Neural progenitor cell (in vitro differentiated cells): ENCODE measurements around the gene CREBBP. TPM values are rescaled to one million over a fixed set of nuclear protein-coding genes. Genes with fewer than 3 reads are reported as not detected.

Experiments
- DNase-seq: peaks from one replicate; pipeline ENCODE4 v3.0.0-alpha.2; 2016; ENCODE audit warnings: low spot score
- H2AFZ ChIP-seq: fragments of 200-600 bp; sonication (generic); replicated peaks from 2 replicates; pipeline ENCODE4 v1.6.1; 2016; ENCODE audit warnings: antibody characterized with exemption
- H3F3A ChIP-seq: fragments of 200-600 bp; sonication (generic); 2 replicates; pipeline ENCODE4 v1.6.1; 2016; ENCODE audit warnings: antibody characterized with exemption, low read depth
- H3K27ac ChIP-seq: fragments of 200-600 bp; sonication (generic); 2 replicates; pipeline ENCODE4 v1.5.1; 2016; ENCODE audit warnings: mild to moderate bottlenecking
- H3K27me3 ChIP-seq: fragments of 200-600 bp; sonication (generic); 2 replicates; pipeline ENCODE4 v1.6.1; 2016; ENCODE audit warnings: mild to moderate bottlenecking, moderate library complexity
- H3K36me3 ChIP-seq: fragments of 200-600 bp; sonication (generic); 2 replicates; pipeline ENCODE4 v1.5.1; 2016
- H3K4me1 ChIP-seq: fragments of 200-600 bp; sonication (generic); 2 replicates; pipeline ENCODE4 v1.6.1; 2016; ENCODE audit warnings: mixed run types
- H3K4me2 ChIP-seq: fragments of 200-600 bp; sonication (generic); 2 replicates; pipeline ENCODE4 v1.6.1; 2016
- H3K4me3 ChIP-seq: fragments of 200-600 bp; sonication (generic); 2 replicates; pipeline ENCODE4 v1.5.1; 2016
- H3K79me2 ChIP-seq: fragments of 200-600 bp; sonication (generic); 2 replicates; pipeline ENCODE4 v1.6.1; 2016; ENCODE audit warnings: low read depth
- H3K9ac ChIP-seq: fragments of 200-600 bp; sonication (generic); 2 replicates; pipeline ENCODE4 v1.6.1; 2016
- H3K9me3 ChIP-seq: fragments of 200-600 bp; sonication (generic); 2 replicates; pipeline ENCODE4 v1.5.1; 2016; ENCODE audit warnings: low read depth
- H4K20me1 ChIP-seq: fragments of 200-600 bp; sonication (generic); 2 replicates; pipeline ENCODE4 v1.6.1; 2016; ENCODE audit warnings: low read depth
- H3K27ac Mint-ChIP-seq: 3 replicates; pipeline ENCODE4 v1.8.0; 2021; ENCODE audit warnings: mixed read lengths
- H3K27me3 Mint-ChIP-seq: 2 replicates; pipeline ENCODE4 v1.8.0; 2022; ENCODE audit warnings: low read depth, mild to moderate bottlenecking, inconsistent platforms, moderate library complexity, mixed read lengths; ENCODE audit not compliant: insufficient read depth
- H3K36me3 Mint-ChIP-seq: 3 replicates; pipeline ENCODE4 v1.8.0; 2021; ENCODE audit warnings: mixed read lengths
- H3K4me1 Mint-ChIP-seq: 3 replicates; pipeline ENCODE4 v1.8.0; 2021; ENCODE audit warnings: mixed read lengths
- H3K4me3 Mint-ChIP-seq: 3 replicates; pipeline ENCODE4 v1.8.0; 2021; ENCODE audit warnings: mild to moderate bottlenecking, moderate library complexity, mixed read lengths
- H3K9me3 Mint-ChIP-seq: 3 replicates; pipeline ENCODE4 v1.8.0; 2020; ENCODE audit warnings: mixed read lengths
- CTCF ChIP-seq: fragments of 200-600 bp; sonication (generic); IDR thresholded peaks from 2 replicates; pipeline ENCODE4 v1.5.1; 2017; ENCODE audit warnings: antibody characterized with exemption, mild to moderate bottlenecking
- EZH2 ChIP-seq: fragments of 200-600 bp; sonication (generic); IDR thresholded peaks from 2 replicates; pipeline ENCODE4 v1.6.1; 2017; ENCODE audit warnings: antibody characterized with exemption, mild to moderate bottlenecking, moderate library complexity
- EZH2phosphoT487 ChIP-seq: fragments of 200-600 bp; sonication (generic); IDR thresholded peaks from 2 replicates; pipeline ENCODE4 v1.6.1; 2017; ENCODE audit warnings: antibody characterized with exemption
- total RNA-seq: library from RNA; depleted of rRNA; stranded (reverse); fragments of >200 nt; gene quantifications from 2 replicates; pipeline ENCODE4 v1.2.3, GENCODE V29; 2015; ENCODE audit warnings: low replicate concordance

CREBBP gene
- total RNA-seq, 1 donor from 2014 or later: 60.6 TPM

DNA sequence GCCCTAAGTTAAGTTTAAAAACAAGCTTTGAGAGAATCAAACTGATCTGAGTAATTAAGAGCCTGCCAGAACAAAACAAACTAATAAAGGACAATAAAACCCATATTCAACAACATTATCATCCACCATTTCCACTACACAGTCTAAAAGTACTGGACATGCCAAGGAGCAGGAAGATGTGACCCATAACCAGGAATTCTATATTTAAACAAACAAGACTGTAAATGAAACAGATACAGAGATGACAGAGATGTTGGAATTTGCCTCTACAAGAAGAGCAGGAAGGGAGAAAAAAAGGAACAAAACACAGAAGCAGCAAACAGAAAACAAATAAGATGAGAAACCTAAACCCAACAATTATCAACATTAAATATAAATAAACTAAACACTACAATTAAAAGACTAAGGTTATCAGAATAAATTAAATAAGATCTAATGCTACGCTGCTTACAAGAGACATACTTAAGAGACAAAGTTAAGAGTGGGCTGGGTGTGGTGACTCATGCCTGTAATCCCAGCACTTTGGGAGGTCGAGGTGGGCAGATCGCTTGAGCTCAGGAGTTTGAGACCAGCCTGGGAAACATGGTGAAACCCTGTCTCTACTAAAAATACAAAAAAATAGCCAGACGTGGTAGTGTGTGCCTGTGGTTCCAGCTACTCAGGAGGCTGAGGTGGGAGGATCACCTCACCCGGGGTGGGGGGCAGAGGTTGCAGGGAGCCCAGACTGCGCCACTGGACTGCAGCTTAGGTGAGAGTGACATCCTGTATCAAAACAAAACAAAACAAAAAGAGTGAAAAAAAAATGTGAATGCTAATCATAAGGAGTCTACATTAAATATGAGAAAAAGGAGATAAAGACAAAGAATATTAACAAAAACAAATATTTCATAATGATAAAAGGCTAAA lies 50.6 kb downstream of the CREBBP start:
- Histone ChIP-seq H3K27me3 (no peaks in the 10 kb centered on the region), H3K79me2 (peaks cover 100% of the 10 kb centered on the region), H3K9ac (no peak overlapping the region), H3K27ac (no peak overlapping the region), H4K20me1 (peaks cover 57% of the 10 kb centered on the region), H3K4me1 (no peaks in the 10 kb centered on the region), H2AFZ (no peak overlapping the region), H3K36me3 (peaks cover 6% of the 10 kb centered on the region), H3K4me2 (no peak overlapping the region), H3K9me3 (no peaks in the 10 kb centered on the region), H3F3A (peaks cover 3% of the 10 kb centered on the region), H3K4me3 (no peak overlapping the region)
- no peak for DNase-seq
- Mint-ChIP-seq H3K4me1 (peaks cover 1% of the 10 kb centered on the region), H3K36me3 (peaks cover 53% of the 10 kb centered on the region), H3K27ac (no peak overlapping the region), H3K9me3 (peaks cover 36% of the 10 kb centered on the region), H3K27me3 (no peaks in the 10 kb centered on the region), H3K4me3 (no peak overlapping the region)
- TF ChIP-seq CTCF: no peak
- no peak for TF ChIP-seq EZH2
- TF ChIP-seq EZH2phosphoT487: no peak

GRCh38 chr16:3825940-3826339 lies 54.6 kb downstream of the CREBBP start:
- no peak for DNase-seq
- no peaks in the 10 kb centered on the region for H3K27me3 ChIP-seq
- peaks cover 100% of the 10 kb centered on the region for H3K79me2 ChIP-seq
- no peak overlapping the region for H3K4me3 Mint-ChIP-seq
- no peak overlapping the region for H3K27ac Mint-ChIP-seq
- no peak overlapping the region for H3K4me2 ChIP-seq
- no peak overlapping the region for H2AFZ ChIP-seq
- H4K20me1 ChIP-seq: peaks cover 86% of the 10 kb centered on the region
- no peak overlapping the region for H3K27ac ChIP-seq
- peaks cover 23% of the 10 kb centered on the region for H3K4me1 ChIP-seq
- peaks cover 3% of the 10 kb centered on the region for H3F3A ChIP-seq
- H3K9me3 Mint-ChIP-seq: peaks cover 2% of the 10 kb centered on the region
- H3K4me1 Mint-ChIP-seq: peaks cover 31% of the 10 kb centered on the region
- no peaks in the 10 kb centered on the region for H3K36me3 ChIP-seq
- peaks cover 7% of the 10 kb centered on the region for H3K27me3 Mint-ChIP-seq
- no peaks in the 10 kb centered on the region for H3K9me3 ChIP-seq
- H3K4me3 ChIP-seq: no peak overlapping the region
- peaks cover 24% of the 10 kb centered on the region for H3K36me3 Mint-ChIP-seq
- H3K9ac ChIP-seq: no peak overlapping the region
- TF ChIP-seq CTCF (no peak), EZH2phosphoT487 (no peak), EZH2 (no peak)

DNA sequence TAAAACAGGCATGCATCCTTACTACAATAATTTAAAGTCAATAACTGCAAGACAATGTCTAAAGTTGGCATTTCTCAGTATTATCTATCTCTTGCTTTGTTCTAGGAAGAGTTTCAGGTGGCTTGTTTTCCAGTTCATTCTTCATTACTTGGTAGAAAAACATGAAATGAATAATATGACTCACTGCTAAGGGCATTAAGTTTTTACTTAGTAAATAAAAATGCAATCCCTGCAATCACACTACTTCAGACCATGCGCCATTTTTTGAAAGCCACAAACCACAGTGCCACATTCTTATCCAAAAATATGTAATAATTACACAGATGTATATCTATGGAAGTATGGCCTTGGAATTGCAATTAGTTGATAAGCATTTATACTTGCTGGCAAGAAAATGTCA lies 55.4 kb downstream of the CREBBP start:
- Mint-ChIP-seq H3K4me1 (peaks cover 31% of the 10 kb centered on the region), H3K9me3 (no peaks in the 10 kb centered on the region), H3K27me3 (peaks cover 7% of the 10 kb centered on the region), H3K36me3 (peaks cover 20% of the 10 kb centered on the region), H3K4me3 (no peak overlapping the region), H3K27ac (peak overlapping the region; percentile 5)
- no peak for DNase-seq
- no peak overlapping the region for H3K4me3 ChIP-seq
- no peaks in the 10 kb centered on the region for H3K9me3 ChIP-seq
- H3K79me2 ChIP-seq: peaks cover 100% of the 10 kb centered on the region
- no peak overlapping the region for H2AFZ ChIP-seq
- H3K4me2 ChIP-seq: no peak overlapping the region
- no peak overlapping the region for H3K9ac ChIP-seq
- H3F3A ChIP-seq: peaks cover 3% of the 10 kb centered on the region
- H3K36me3 ChIP-seq: no peaks in the 10 kb centered on the region
- no peak for TF ChIP-seq CTCF
- TF ChIP-seq EZH2phosphoT487: no peak
- no peak for TF ChIP-seq EZH2
- H3K27ac ChIP-seq: no peak overlapping the region
- H4K20me1 ChIP-seq: peaks cover 87% of the 10 kb centered on the region
- no peaks in the 10 kb centered on the region for H3K27me3 ChIP-seq
- H3K4me1 ChIP-seq: peaks cover 23% of the 10 kb centered on the region
